DMS153 treated with DMSO at 0.1 percent for 48 hours (cell line): Measurements from ENCODE around the gene SYTL3.

Experiments
- DNase-seq: peaks from one replicate; lab custom pipeline; 2025; ENCODE audit not compliant: unreplicated experiment; lab: John Stamatoyannopoulos, UW

The SYTL3 gene

DNA sequence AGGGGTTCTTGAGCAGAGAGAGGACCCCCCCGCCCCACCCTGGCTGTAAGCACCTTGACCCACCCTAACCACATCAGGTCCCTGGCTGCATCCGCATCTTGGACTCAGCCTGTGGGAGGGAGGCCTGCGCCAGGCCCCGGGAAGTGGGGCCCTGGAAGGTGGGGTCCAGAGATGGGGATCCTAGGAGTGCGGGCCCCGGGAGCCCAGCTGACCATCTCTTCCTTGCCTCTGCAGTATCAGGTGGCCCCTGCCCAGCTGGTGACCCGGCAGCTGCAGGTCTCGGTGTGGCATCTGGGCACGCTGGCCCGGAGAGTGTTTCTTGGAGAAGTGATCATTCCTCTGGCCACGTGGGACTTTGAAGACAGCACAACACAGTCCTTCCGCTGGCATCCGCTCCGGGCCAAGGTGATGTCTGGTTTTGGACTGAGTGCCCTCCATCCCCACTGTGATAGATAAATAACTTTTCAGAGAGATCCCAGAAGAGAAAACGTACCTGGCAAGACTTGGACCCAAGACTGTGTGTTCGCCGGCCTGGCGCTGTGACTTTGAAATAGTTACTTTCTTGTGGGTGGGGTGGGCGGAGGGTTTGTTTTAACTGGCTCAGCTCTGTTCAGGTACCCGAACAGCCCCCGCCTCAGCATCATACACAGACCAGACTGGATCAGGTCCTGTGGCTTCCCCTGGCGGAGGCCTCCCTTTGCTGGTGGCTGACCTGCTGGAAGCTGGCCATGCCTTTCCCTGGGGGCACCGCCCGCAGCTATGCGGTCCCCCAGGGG lies 107.3 kb downstream of the SYTL3 start:
- DNase-seq = no peak

DNA sequence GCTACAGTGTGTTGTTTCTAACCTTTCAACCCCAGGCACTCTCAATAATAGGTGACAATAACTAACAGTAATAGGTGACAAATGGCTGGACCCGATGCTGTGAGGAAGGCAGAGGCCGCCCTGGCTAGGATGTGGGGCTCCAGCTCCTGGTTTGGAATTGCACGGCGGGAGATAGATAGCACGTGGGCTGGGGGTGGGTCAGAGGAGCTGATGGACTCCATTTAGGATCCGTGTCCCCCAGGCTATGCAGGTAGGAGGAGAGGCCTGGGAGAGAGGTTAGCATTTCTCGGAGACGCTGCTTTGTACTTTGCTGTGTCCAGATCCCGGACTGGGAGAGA lies 107.9 kb downstream of the SYTL3 start:
- DNase-seq = no peak

DNA sequence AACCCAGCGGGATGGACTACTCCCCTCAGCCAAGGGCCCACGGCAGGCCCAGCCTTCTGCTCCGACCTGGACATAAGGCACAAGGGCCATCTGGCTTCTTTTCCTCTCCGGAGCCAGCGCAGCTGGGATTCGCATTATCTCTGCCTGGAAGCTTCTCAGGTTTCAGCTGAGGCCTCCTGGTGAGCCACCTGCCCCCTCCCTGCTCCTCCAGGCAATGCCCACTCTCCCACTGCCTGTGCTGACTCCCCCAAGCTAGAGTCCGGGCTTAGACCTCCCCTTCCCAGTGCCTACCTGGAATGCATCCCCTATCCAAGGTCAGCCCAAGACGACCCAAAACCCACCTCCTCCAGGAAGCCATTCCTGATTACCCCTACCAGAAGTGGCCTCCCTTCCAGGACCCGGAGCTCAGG lies 108.6 kb downstream of the SYTL3 start:
- peak; percentile 48 for DNase-seq

DNA sequence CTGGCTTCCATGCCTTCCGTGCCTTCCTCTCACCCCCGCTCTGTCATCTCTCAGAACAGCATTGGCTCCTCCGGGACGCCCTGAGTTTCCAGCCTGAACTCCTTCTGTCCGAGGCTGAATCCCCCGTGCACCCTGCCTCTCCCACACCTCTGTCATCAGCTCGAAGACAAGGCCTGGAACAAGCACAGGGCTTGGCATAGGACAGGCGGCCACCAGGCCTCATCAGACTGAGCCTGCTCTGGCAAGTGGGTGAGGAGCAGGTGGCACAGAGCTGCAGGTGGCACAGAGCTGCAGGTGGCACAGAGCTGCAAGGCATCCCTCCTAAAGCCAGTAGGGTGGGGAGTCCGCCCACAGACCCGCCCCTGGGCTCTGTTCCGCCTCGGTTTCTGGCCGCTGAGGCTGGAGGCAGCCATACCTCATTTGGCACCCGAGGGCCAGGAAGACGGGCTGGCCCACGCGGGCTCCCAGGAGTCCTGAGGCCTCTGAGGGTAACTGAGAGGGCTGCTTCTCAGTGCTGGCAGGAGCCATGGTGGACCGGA lies 109.2 kb downstream of the SYTL3 start:
- DNase-seq = peak; percentile 42

DNA sequence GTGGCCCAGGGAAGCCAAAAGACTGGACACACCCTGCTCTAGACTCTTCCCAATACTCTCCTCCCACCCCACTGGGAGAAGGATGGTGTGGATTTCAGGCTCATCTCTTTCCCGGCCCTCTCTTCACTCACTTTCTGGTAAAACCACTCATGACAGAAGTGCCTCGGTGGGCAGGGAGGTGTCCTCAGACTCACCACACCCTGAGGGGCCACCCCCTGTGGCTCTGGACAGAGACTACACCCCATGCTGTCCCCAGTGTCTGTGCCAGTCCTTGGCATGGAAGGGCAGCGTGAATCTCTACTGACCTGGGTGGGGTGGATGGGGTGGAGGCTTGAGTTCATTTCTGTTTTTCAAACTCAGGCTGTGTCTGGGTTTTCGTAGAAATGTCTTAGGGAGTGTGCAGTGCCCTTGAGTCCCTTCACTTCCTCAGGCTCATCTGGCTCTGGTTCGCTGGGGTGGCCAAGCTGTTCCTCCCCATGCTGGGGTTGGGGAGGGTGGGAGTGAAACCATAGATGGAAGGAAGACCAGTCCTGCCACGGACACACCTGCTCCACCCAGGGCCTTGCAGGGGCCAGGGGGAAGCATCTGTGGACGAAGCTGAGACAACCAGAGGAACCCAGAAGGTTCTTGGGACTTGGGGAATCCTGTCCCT lies 110.2 kb downstream of the SYTL3 start:
- no peak for DNase-seq

DNA sequence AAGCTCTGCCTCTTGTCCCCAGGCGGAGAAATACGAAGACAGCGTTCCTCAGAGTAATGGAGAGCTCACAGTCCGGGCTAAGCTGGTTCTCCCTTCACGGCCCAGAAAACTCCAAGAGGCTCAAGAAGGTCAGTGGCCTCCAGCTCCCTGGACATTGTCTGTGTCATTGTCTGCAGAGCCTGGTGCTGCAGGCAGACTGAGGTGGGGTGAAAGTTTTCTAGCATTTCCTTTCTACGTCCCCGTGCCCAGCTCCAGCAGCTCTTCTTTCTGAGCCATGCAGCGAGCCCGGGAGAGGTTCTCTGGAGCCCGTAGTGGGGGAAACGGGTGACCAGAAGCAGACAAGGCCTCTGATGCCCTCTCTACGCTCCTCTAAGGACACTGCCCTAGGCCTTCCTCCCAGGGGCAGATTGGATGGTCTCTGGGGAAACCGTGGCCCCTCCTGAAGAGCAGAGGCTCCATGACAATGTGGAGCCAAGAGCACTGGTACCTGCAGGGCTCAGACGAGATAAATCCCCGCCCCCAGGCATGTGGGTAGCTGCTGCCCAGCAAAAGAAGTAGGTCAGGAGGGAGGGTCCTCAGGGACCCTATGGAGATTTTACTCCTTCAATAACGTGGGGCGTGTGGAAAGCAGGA lies 110.9 kb downstream of the SYTL3 start:
- no peak for DNase-seq

DNA sequence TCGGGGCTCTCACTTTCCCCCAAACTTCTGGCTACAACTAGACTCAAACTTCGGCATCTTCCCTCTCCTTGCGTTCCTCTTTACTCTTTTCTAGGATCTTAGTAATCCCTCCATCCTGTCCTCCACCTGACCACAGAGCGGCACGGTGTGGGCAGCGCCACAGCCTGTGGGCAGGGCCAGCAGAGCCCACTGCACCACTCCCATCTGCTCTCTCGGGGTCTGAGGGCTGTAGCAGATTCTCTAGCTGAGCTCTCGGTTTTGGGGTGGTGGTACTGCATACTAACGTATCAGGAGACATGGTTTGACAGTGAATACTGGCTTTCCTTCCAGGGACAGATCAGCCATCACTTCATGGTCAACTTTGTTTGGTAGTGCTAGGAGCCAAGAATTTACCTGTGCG lies 111.9 kb downstream of the SYTL3 start:
- no peak for DNase-seq

DNA sequence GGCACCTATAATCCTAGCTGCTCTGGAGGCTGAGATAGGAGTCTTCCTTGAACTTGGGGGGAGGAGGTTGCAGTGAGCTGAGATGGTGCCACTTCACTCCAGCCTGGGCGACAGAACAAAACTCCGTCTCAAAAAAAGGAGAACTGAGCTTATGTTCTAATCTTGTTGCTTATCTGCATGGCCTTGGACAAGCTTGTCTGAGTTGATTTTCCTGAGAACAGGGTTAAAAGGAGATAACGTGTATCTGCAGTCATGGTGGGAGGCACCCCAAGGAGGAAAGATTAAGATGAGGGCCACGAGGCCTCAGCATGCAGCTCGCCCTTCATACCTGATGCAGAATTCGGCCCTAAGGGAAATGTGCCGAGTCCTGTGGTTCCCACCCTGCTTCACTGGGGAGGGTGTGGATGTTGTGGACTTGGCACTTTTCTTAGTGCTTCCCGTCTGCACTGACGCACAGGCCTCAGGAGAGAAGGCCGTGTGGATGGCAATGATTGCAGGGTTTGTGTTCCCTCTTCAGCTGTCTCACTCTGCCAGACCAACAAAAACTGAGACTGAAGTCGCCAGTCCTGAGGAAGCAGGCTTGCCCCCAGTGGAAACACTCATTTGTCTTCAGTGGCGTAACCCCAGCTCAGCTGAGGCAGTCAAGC lies 113.1 kb downstream of the SYTL3 start:
- no peak for DNase-seq

DNA sequence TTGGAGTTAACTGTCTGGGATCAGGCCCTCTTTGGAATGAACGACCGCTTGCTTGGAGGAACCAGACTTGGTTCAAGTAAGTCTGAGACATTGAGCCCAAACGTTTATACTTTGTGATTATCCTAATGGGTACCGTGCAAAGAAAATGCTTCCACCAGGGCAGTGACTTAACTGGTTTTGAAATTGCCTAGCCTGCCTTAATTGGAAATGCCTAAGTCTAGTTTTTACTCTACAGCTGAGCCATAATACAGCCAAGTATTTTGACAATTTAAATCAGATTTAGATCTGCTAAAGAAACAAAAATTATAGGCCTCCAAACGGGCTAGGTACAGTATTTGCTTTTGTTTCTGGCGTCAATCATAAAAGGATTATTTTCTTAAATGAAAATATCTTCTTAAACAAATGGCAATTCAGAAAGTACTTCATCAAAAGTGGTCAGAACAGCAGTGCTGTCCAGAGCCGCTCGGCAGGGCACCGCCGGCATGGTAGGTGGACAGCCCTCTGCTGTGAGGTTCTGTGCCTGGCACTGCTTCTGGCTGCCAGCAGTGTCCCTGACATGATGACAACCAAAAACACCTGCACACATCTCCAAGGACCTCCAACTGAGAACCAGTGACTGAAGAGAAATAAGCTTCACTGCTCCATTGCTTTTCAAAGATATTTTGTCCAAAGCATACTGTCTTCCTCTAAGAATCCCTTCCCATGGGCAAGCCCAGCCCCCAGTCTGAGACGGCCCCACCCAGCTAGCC lies 113.8 kb downstream of the SYTL3 start:
- DNase-seq = no peak

DNA sequence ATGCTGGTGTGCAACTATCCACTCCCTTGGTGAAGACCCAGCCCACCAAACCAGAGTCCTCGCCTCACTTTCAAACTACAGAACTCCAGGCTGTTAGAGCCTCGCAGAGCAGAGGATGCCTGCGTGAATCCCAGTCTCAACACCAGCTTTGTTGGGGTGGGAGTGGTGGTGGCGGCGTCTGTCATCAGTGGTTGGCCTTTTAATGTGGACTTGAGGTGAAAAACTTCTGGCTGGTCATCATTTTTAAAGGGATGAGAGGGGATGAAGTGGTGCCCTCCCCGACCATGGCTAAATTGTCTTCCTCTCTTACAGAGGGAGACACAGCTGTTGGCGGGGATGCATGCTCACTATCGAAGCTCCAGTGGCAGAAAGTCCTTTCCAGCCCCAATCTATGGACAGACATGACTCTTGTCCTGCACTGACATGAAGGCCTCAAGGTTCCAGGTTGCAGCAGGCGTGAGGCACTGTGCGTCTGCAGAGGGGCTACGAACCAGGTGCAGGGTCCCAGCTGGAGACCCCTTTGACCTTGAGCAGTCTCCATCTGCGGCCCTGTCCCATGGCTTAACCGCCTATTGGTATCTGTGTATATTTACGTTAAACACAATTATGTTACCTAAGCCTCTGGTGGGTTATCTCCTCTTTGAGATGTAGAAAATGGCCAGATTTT lies 114.5 kb downstream of the SYTL3 start:
- no peak for DNase-seq

DNA sequence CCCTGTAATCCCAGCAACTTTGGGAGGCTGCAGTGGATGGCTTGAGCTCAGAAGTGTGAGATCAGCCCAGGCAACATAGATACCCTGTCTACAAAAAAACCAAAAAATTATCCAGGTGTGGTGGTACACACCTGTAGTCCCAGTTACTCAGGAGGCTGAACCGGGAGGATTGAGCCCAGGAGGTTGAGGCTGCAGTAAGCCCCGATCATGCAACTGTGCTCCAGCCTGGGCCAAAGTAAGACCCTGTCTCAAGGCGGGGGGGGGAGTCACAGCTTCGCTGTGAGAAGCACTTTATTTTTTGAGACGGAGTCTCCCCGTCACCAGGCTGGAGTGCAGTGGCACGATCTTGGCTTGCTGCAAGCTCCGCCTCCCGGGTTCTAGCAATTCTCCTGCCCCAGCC lies 115.1 kb downstream of the SYTL3 start:
- DNase-seq = no peak

DNA sequence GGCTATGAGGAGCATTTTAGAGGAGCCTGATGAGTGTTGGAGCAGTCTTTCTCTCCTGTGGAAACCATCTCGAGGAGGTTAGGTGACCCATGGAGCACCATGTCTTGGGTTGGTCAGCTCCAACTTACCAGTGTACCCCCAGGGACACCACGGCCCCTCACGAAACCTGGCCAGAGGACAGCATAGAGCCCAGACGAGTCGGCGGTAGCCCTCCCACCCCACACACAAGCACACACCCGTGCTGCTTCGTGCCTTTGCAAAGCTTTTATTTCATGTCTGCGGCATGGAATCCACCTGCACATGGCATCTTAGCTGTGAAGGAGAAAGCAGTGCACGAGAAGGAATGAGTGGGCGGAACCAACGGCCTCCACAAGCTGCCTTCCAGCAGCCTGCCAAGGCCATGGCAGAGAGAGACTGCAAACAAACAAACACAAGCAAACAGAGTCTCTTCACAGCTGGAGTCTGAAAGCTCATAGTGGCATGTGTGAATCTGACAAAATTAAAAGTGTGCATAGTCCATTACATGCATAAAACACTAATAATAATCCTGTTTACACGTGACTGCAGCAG lies 115.7 kb downstream of the SYTL3 start:
- no peak for DNase-seq

DNA sequence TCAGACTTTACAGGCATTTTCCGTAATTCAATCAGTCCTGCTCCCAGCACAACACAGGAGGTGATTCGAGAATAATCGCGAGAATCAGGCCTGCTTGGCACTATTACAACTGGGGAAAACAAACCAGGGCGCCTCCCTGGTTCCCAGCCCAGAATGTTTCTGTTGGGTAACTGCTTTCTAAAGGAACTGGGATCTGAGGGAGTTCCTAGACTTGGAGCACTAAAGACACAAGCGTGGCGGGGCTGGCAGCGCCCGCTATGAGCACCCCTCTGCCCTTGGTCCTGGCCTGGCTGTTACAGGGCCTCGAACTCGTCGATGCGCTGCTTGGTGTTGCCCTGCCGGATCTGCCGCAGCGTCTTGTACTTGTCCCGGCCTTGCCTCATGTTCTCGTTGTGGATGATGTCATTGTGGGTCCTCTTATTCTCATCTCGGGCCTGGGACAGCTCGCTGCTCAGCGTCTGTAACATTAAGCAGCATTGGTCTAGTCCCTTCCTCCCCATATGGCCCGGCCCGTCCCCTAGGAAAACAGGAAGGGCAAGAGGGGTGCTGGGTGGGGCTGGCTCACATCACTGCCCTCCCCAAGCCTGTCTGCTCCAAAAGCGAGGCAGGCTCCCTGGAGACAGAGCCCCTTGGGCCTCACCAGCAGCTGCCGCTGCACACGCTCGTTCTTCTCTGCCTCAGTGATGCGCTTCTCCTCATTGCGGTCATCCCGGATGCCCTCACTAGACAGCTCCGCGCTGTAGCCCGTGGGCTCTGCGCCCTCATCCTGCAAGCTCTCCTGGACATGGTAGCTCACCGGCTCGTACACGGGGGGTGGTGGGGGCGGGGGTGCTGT lies 117.0 kb downstream of the SYTL3 start:
- DNase-seq = no peak

DNA sequence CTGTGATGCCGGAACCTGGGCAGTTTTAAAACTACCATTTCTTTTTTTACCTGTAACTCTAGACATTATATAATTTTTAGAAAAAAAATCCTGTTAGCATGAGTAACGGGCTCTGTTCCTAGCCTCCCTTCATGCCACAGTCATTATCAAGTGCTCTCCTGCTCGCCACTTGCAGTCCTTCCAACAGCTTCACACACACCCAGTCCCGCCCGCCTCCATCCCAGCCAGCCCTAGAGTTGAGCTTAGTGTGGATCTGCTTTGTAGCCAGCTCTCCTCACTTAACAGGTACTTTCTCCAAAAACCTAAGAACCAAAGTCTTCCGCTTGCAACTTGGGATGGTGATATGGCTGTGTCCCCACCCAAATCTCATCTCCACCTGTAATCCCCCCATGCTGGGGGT lies 117.9 kb downstream of the SYTL3 start:
- no peak for DNase-seq

DNA sequence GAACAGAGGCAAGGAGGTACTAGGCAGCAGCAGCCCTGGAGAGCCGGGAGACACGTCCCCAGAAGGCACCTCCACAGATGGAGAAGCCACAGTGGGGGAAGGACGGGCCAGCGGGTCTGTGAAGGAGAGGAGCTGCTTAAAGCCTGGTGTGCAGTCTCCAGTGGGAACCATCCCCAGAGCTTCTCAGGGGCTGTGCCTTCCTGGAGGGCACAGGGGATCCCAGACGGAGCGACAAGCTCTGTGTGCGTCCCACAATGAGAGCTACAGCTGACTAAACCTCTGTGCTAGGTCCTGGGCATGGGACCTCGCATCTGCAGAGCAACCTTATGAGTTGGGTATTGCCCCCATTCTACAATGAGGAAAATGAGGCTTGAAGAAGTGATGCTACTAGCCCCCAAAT lies 118.6 kb downstream of the SYTL3 start:
- DNase-seq = no peak

DNA sequence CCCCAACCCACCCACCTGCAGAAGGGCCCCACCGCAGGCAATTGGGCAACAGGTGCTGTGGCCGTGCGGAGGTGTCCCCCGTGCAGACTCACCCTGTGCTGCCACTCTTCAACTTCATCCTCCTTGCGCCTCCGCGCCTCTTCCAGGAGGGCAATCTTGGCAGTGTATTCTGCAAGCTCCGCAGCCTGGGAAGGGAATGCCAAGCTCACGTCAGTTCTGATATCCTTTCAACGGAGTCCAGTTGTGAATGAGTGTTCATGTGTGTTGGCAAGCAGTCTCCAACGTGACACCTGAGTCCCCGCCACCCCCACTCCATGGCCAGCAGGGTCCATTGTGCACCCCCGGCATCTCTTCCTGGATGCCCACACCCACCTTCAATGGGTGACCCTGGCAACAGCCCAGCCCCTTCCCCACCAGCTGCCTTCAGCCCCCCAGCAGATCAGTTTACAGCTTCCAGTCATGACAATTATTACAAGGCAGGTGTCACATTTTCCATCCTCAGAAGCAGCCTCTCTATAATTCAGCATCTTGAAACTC lies 119.4 kb downstream of the SYTL3 start:
- DNase-seq = no peak

DNA sequence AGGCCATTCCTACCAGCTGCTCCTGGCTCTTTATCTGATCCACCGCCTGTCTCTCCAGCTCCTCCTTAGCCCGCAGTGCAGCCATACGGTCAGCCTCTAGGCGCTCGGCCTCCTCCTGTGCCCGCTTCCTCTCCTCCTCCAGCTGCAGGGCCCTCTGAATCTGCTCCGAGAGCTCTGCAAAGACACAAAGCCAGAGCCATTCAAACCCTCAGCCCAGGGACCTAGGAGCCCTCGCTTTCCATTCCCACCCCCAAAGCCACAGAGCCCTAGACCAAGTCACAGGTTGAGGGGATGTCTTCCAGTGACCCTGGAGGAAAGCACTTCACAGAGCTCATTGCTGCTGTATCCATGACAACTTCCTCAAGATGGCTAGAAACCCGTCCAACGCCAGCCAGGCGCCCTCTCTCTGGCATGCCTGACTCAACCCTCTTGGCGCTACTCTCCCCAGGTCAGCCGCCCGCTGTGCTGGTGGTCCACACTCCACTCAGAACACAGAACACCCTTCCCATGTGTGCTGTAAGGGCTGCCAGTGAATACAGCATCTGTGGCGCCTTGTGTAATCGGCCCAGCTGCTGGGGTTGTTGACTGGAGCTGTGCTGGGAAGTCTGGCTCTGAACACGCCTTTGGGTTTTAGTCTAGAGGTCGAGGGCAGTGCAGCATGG lies 120.0 kb downstream of the SYTL3 start:
- no peak for DNase-seq

DNA sequence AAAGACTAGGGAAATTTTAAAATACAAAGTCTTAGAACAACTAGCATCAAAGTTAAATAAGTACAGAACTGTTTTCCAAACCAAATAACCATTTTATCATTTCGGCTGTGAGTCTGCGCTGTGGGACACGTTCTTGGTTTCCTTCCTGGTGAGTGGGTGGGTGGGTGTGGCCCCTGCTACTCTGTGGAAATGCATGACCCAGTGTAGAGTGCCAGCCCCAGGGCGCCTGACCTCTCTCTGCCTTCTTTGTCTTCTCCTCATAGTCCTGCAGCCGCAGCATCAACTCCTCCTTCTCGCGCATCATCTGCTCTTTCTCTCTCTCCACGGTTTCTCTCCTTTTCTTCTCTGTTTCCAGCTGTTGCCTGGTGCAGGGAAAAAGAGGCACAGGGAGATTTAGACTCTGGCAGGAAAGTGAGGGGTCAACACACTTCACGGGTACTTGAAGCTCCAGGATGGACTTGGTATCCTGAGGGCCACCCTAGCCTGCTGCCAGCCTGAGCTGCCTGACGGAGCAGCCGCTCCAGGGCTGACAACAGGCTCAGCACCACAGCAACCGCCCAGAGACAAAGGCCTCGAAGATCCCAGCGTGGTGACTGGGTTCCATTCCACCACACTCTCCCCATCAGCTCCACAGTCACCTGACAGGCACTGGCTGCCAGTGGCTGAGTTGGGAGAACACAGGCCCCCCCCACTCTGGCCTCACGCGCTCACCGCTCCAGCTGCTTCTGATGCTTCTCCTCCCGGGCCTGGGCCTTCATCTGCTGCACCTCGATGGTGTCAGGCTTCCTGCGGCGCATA lies 120.9 kb downstream of the SYTL3 start:
- no peak for DNase-seq
